MCF 10A (cell line): ENCODE results near the gene RAB9A. TPM values are rescaled to one million over a fixed set of nuclear protein-coding genes. Genes with fewer than 3 reads are reported as not detected.
A peak's percentile ranks its signal among the peaks of the same experiment; 100 is the strongest.

Experiments used
- BruUV-seq: library from RNA; stranded (reverse); fragments of 400-500 nt; replicated peaks from 2 replicates; lab custom pipeline; 2021; lab: Mats Ljungman, UMichigan
- CTCF ChIA-PET: fragments of 300-600 bp; sonication (Branson Sonifier 250); formaldehyde crosslinking; extraction: SDS; loops from one replicate; lab custom pipeline; 2021; ENCODE audit warnings: antibody characterized with exemption, inconsistent platforms; lab: Yijun Ruan, JAX
- POLR2A ChIA-PET: fragments of 300-600, 350-650 bp; sonication (Branson Sonifier 250); formaldehyde crosslinking; extraction: SDS; loops from one replicate; lab custom pipeline; 2020; ENCODE audit warnings: antibody characterized with exemption, inconsistent platforms; lab: Yijun Ruan, JAX
- DNase-seq: peaks from one replicate; pipeline ENCODE4 v3.0.0-alpha.2; 2018; ENCODE audit not compliant: unreplicated experiment
- H3K27ac Mint-ChIP-seq: one replicate; pipeline ENCODE4 v1.8.0; 2022; ENCODE audit warnings: mild to moderate bottlenecking, low read depth, mixed read lengths; ENCODE audit not compliant: unreplicated experiment
- H3K27me3 Mint-ChIP-seq: one replicate; pipeline ENCODE4 v1.8.0; 2022; ENCODE audit warnings: mixed read lengths; ENCODE audit not compliant: insufficient read depth, unreplicated experiment
- H3K36me3 Mint-ChIP-seq: one replicate; pipeline ENCODE4 v1.8.0; 2022; ENCODE audit warnings: mild to moderate bottlenecking, moderate library complexity, mixed read lengths; ENCODE audit not compliant: insufficient read depth, unreplicated experiment
- H3K4me1 Mint-ChIP-seq: one replicate; pipeline ENCODE4 v1.8.0; 2022; ENCODE audit warnings: mixed read lengths; ENCODE audit not compliant: insufficient read depth, unreplicated experiment
- H3K4me3 Mint-ChIP-seq: one replicate; pipeline ENCODE4 v1.8.0; 2022; ENCODE audit warnings: mild to moderate bottlenecking, moderate library complexity, mixed read lengths; ENCODE audit not compliant: unreplicated experiment
- H3K9me3 Mint-ChIP-seq: one replicate; pipeline ENCODE4 v1.8.0; 2022; ENCODE audit warnings: mixed read lengths; ENCODE audit not compliant: unreplicated experiment
- CTCF ChIP-seq: fragments of 200-600 bp; IDR thresholded peaks from one replicate; pipeline ENCODE4 v1.8.0; 2022; ENCODE audit warnings: antibody characterized with exemption, mild to moderate bottlenecking; ENCODE audit not compliant: unreplicated experiment
- intact Hi-C: fragments of 100-400 bp; cut with micrococcal nuclease; formaldehyde crosslinking; loops from 2 replicates; pipeline ENCODE4 v1.14.1; 2022
- total RNA-seq: library from RNA; stranded (reverse); gene quantifications from 2 replicates; pipeline ENCODE4 v1.2.3, GENCODE V29; 2022

The RAB9A gene
- total RNA-seq, 1 experiment from 2014 or later: 32.3 TPM

DNA sequence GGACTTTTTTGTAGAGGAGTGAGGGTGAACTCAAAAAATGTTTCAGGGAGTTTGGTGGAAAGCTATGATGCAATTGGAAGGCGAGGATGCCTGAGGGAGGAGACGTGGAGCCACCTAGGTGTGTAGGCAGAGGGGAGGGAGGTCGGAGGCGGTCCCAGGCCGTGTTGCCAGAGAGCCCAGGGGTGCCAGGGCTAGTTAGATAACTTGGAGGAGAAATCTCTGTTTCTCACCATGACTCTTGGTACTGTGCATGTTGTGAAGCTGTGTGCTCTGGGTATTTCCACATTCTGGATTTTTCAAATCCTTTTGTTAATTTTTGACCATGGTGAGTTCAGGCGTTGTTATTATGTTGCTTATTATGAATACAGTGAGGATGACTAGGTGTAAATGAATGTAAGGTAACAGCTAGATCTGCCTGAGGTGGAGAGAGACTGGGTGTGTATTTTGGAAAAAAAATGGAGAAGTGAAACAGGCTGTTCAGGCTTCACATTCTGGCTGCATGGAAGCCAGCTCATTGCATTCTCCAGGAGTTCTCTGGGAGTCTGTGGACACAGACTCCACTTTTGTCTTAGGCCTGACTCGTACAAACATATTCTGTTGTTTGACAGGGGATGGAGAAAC, 4.5 kb downstream of the RAB9A start:
- Mint-ChIP-seq H3K4me3 (peak overlapping the region; percentile 15), H3K27me3 (no peaks in the 10 kb centered on the region), H3K27ac (peak overlapping the region; percentile 35), H3K4me1 (peaks cover 39% of the 10 kb centered on the region), H3K36me3 (no peaks in the 10 kb centered on the region), H3K9me3 (no peaks in the 10 kb centered on the region)
- ChIA-PET POLR2A (interaction anchor here (0.6 to 15.4 kb wide), 18 partner anchors 8 to 339 kb away, joined by 3 to 213 read pairs (median 4); partner anchors contain the start of genes GEMIN8, OFD1, TCEANC and TRAPPC2), CTCF (interaction anchor here (0.6 to 1.6 kb wide), 7 partner anchors 11 to 683 kb away, joined by 3 to 6 read pairs (median 4); no protein-coding TSS in a partner anchor)
- no peak for TF ChIP-seq CTCF
- intact Hi-C loops: no loop called here
- DNase-seq: peak; percentile 77
- no TSS peak for BruUV-seq

DNA sequence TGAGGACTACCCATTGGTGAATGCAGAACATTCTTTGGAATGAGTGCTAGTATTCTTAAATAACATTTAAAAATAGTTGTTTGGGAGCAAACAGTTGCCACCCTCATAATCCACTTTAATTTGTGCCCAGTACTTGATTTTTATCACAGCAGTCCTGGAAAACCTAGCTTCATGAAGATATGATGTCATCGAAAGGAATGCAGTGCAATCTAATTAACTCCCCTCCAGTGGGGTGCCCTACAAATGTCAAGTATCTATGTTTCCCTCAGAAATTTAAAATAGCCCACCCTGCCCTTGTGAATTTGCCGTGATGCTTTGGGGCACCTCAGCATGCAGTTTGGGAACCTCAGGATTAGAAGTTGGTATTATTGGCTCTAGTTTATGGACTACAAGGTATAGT, 5.4 kb downstream of the RAB9A start:
- no peak for TF ChIP-seq CTCF
- Mint-ChIP-seq H3K27ac (no peak overlapping the region), H3K4me1 (peaks cover 42% of the 10 kb centered on the region), H3K27me3 (no peaks in the 10 kb centered on the region), H3K9me3 (no peaks in the 10 kb centered on the region), H3K36me3 (peaks cover 7% of the 10 kb centered on the region), H3K4me3 (no peak overlapping the region)
- DNase-seq: no peak
- no TSS peak for BruUV-seq
- ChIA-PET POLR2A (interaction anchor here (0.6 to 15.4 kb wide), 10 partner anchors 9 to 335 kb away, joined by 4 to 213 read pairs (median 10); partner anchors contain the start of genes GEMIN8, OFD1, TCEANC and TRAPPC2), CTCF (interaction anchor here (0.8 to 1.6 kb wide), 2 partner anchors 38 to 48 kb away, joined by 3 to 6 read pairs; no protein-coding TSS in a partner anchor)
- intact Hi-C loops: no loop called here

GRCh38 chrX:13694983-13695382, 6.1 kb downstream of the RAB9A start:
- ChIA-PET CTCF (no interaction called here), POLR2A (interaction anchor here (1.0 to 15.4 kb wide), 6 partner anchors 8 to 40 kb away, joined by 4 to 213 read pairs (median 8); partner anchors contain the start of genes OFD1 and TRAPPC2)
- Mint-ChIP-seq H3K9me3 (no peaks in the 10 kb centered on the region), H3K4me3 (no peak overlapping the region), H3K4me1 (peaks cover 45% of the 10 kb centered on the region), H3K36me3 (peaks cover 10% of the 10 kb centered on the region), H3K27me3 (no peaks in the 10 kb centered on the region), H3K27ac (no peak overlapping the region)
- TF ChIP-seq CTCF: no peak
- DNase-seq: no peak
- no TSS peak for BruUV-seq
- intact Hi-C loops: no loop called here

DNA sequence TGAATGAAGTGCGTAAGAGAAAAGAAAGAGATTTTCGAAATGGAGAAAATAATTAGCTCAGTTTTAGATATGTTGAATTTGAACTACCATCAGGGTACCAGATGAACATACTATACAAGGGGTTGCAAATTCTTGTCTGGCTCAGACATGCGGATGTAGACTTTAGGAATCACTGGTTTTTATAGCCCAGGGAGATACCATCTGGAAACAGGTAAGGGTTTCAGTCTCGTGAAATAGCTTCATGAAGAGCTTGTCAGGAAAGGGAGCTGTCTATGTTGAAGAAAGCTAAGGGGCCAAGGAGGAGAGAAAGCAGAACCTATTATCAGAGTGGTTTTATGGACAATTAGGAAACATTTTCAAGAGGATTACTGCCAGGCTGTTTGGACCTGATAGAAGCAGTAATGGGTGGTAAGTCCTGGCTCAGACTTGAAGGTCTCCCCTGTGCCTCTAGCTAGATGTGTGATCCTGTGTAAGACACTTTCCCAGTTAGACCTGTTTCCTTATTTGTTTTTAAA, 6.7 kb downstream of the RAB9A start:
- no peak overlapping the region for H3K4me3 Mint-ChIP-seq
- TF ChIP-seq CTCF: no peak
- H3K27me3 Mint-ChIP-seq: no peaks in the 10 kb centered on the region
- no peak for DNase-seq
- ChIA-PET POLR2A (interaction anchor here (0.6 to 15.4 kb wide), 5 partner anchors 14 to 1959 kb away, joined by 3 to 213 read pairs (median 10); partner anchors contain the start of genes OFD1 and TRAPPC2), CTCF (interaction anchor here (0.8 kb wide), 1 partner anchor 28 kb away, joined by 3 read pairs; no protein-coding TSS in a partner anchor)
- peaks cover 10% of the 10 kb centered on the region for H3K36me3 Mint-ChIP-seq
- BruUV-seq: no TSS peak
- H3K27ac Mint-ChIP-seq: no peak overlapping the region
- H3K9me3 Mint-ChIP-seq: no peaks in the 10 kb centered on the region
- peaks cover 40% of the 10 kb centered on the region for H3K4me1 Mint-ChIP-seq
- intact Hi-C loops: no loop called here
